ENCODE results near the gene TCP10L. TPM values are rescaled to one million over a fixed set of nuclear protein-coding genes. Genes with fewer than 3 reads are reported as not detected.
"Not testable (repeated sequence)": the region's sequence is repeated elsewhere in the genome, so short reads cannot be mapped to it uniquely, and the experiment has no call there.

Gene TCP10L
- total and polyA plus RNA-seq, 9 donors: 0.48 to 5.2 (median 1.7) TPM

GRCh38 chr21:32566741-32567389 lies 18.5 kb downstream of the TCP10L start:
- no peak overlapping the region for H3K27ac ChIP-seq
- no peak overlapping the region for H3K4me3 ChIP-seq
- H3K27me3 ChIP-seq: no peaks in the 10 kb centered on the region
- 82 to 86% (median 84%) methylated on average over 5 of the region's 5 CpGs for WGBS, 3 donors
- TF ChIP-seq EP300 (IDR thresholded peaks at IDR 0.05) (no peak), POLR2A (IDR thresholded peaks at IDR 0.05) (no peak)
- TF ChIP-seq, protein P1, sequence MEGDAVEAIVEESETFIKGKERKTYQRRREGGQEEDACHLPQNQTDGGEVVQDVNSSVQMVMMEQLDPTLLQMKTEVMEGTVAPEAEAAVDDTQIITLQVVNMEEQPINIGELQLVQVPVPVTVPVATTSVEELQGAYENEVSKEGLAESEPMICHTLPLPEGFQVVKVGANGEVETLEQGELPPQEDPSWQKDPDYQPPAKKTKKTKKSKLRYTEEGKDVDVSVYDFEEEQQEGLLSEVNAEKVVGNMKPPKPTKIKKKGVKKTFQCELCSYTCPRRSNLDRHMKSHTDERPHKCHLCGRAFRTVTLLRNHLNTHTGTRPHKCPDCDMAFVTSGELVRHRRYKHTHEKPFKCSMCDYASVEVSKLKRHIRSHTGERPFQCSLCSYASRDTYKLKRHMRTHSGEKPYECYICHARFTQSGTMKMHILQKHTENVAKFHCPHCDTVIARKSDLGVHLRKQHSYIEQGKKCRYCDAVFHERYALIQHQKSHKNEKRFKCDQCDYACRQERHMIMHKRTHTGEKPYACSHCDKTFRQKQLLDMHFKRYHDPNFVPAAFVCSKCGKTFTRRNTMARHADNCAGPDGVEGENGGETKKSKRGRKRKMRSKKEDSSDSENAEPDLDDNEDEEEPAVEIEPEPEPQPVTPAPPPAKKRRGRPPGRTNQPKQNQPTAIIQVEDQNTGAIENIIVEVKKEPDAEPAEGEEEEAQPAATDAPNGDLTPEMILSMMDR (IDR thresholded peaks at IDR 0.05): no peak
- H3K36me3 ChIP-seq: no peaks in the 10 kb centered on the region
- intact Hi-C loops (cut with DNase I): loop anchor here in 2 of 4 donors (5.0 to 10.0 kb wide), 2 partner anchors 112 to 165 kb away; no protein-coding TSS in a partner anchor
- peaks cover 4% of the 10 kb centered on the region for H3K4me1 ChIP-seq (ENCODE audit: insufficient read depth)
- H3K9me3 ChIP-seq: no peaks in the 10 kb centered on the region
- DNase-seq: no peak

- no peaks in the 10 kb centered on the region for H3K9me3 ChIP-seq
- no peaks in the 10 kb centered on the region for H3K27me3 ChIP-seq
- H3K4me3 ChIP-seq: no peak overlapping the region
- TF ChIP-seq POLR2A (IDR thresholded peaks at IDR 0.05): no peak
- TF ChIP-seq, protein P1 (IDR thresholded peaks at IDR 0.05): no peak
- no peak for TF ChIP-seq EP300 (IDR thresholded peaks at IDR 0.05)
- no peak for DNase-seq
- intact Hi-C loops (cut with DNase I): loop anchor here in 2 of 4 donors (5.0 to 10.0 kb wide), 2 partner anchors 111 to 164 kb away; no protein-coding TSS in a partner anchor
- H3K36me3 ChIP-seq: no peaks in the 10 kb centered on the region
- H3K27ac ChIP-seq: no peak overlapping the region
- H3K4me1 ChIP-seq (ENCODE audit: insufficient read depth): peaks cover 4% of the 10 kb centered on the region
- 68 to 88% (median 69%) methylated on average over 2 of the region's 2 CpGs for WGBS, 3 donors
Measured at GRCh38 chr21:32565856-32566465, 19.4 kb downstream of the TCP10L start.

DNA sequence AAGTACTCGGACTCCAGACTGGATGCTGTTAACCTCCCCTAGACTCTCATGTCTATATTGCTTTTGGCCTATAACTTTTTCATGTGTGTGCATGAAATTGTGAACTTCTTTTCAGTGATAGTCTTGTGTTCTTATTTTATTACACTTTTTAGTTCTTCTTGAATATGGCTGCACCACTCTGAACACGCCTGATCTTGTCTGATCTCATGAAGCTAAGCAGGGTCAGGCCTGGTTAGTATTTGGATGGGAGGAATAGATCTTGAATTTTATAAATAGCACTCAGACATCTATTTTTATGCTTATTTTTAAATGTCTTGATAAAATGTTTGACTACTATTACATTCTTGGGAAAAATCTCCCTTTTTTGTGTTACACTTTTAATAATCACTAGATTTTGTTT lies 22.4 kb downstream of the TCP10L start:
- 79 to 89% (median 81%) methylated on average over 2 of the region's 2 CpGs for WGBS, 3 donors
- Histone ChIP-seq H3K27me3 (no peaks in the 10 kb centered on the region), H3K4me1 (ENCODE audit: insufficient read depth) (peaks cover 1% of the 10 kb centered on the region), H3K4me3 (no peak overlapping the region), H3K27ac (peak overlapping the region in 1 of 2 donors; percentile 28), H3K9me3 (no peaks in the 10 kb centered on the region), H3K36me3 (no peaks in the 10 kb centered on the region)
- intact Hi-C loops (cut with DNase I): loop anchor here in 2 of 4 donors (5.0 to 10.0 kb wide), 3 partner anchors 108 to 156 kb away; partner anchors contain the start of gene EVA1C (in 1 of the 2)
- DNase-seq: no peak
- TF ChIP-seq EP300 (IDR thresholded peaks at IDR 0.05) (no peak), POLR2A (IDR thresholded peaks at IDR 0.05) (no peak)
- TF ChIP-seq, protein P1 (IDR thresholded peaks at IDR 0.05): no peak

- no peaks in the 10 kb centered on the region for H3K36me3 ChIP-seq
- H3K27me3 ChIP-seq: no peaks in the 10 kb centered on the region
- no peaks in the 10 kb centered on the region for H3K9me3 ChIP-seq
- H3K4me1 ChIP-seq (ENCODE audit: insufficient read depth): peaks cover 1% of the 10 kb centered on the region
- peak; percentile 55 to 73 (median 63) for DNase-seq
- H3K4me3 ChIP-seq: no peak overlapping the region
- TF ChIP-seq, protein P1 (IDR thresholded peaks at IDR 0.05): peak in 2 of 3 donors; percentile 46 to 55
- TF ChIP-seq POLR2A (IDR thresholded peaks at IDR 0.05) (no peak), EP300 (IDR thresholded peaks at IDR 0.05) (no peak)
- 17 to 41% (median 30%) methylated on average over 5 of the region's 5 CpGs for WGBS, 3 donors
- H3K27ac ChIP-seq: peak overlapping the region in 1 of 2 donors; percentile 28
- intact Hi-C loops (cut with DNase I): loop anchor here in 2 of 4 donors (5.0 to 10.0 kb wide), 3 partner anchors 108 to 155 kb away; partner anchors contain the start of gene EVA1C (in 1 of the 2)
Measured at GRCh38 chr21:32562426-32562825, 22.9 kb downstream of the TCP10L start.

DNA sequence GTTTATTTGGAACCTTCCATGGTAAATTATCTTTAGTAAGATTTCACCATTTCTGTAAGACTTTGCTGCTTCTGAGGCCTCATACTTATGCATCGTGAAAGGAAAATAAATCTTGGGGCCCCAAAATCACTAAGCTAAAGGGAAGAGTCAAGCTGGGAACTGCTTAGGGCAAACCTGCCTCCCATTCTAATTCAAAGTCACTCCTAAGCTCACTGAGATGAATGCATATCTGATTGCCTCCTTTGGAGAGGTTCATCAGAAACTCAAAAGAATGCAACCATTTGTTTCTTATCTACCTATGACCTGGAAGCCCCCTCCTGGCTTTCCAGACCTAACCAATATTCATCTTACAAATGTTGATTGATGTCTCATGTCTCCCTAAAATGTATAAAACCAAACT lies 23.8 kb downstream of the TCP10L start:
- intact Hi-C loops (cut with DNase I): loop anchor here in 2 of 4 donors (5.0 to 10.0 kb wide), 3 partner anchors 107 to 154 kb away; partner anchors contain the start of gene EVA1C (in 1 of the 2)
- not testable (repeated sequence) for H3K9me3 ChIP-seq; DNase-seq; H3K27me3 ChIP-seq; H3K4me1 ChIP-seq (ENCODE audit: insufficient read depth); H3K27ac ChIP-seq; H3K4me3 ChIP-seq; H3K36me3 ChIP-seq
- WGBS, 3 donors: 71 to 85% (median 77%) methylated on average over 1 of the region's 1 CpG
